Activated CD8-positive, alpha-beta memory T cell treated with anti-CD3 and anti-CD28 coated beads, Interleukin-2, amount 10 ng/mL, durations not matched to agents 7 days and 5 days (primary cell): ENCODE data around the gene NEDD4L. TPM values are rescaled to one million over a fixed set of nuclear protein-coding genes. Genes with fewer than 3 reads are reported as not detected.

Experiments used
- ATAC-seq: fragments of 150-1000 bp; cut with Tn5 transposase; one replicate; pipeline ENCODE4 v1.10.0; 2021; ENCODE audit warnings: moderate library complexity
- CTCF ChIA-PET: fragments of 350-600 bp; sonication (Branson Sonifier 250); formaldehyde crosslinking; loops from one replicate; lab custom pipeline; 2021; ENCODE audit warnings: antibody characterized with exemption; lab: Charles Lee
- DNase-seq: peaks from one replicate; pipeline ENCODE4 v3.0.0-alpha.2; 2020
- H3K27ac Mint-ChIP-seq: one replicate; pipeline ENCODE4 v1.8.0; 2021; ENCODE audit warnings: mild to moderate bottlenecking, mixed read lengths
- H3K27me3 Mint-ChIP-seq: one replicate; pipeline ENCODE4 v1.8.0; 2021; ENCODE audit warnings: mixed read lengths
- H3K36me3 Mint-ChIP-seq: one replicate; pipeline ENCODE4 v1.8.0; 2021; ENCODE audit warnings: mild to moderate bottlenecking, mixed read lengths
- H3K4me1 Mint-ChIP-seq: one replicate; pipeline ENCODE4 v1.8.0; 2021; ENCODE audit warnings: mixed read lengths
- H3K4me3 Mint-ChIP-seq: one replicate; pipeline ENCODE4 v1.8.0; 2021; ENCODE audit warnings: mild to moderate bottlenecking, moderate library complexity, mixed read lengths
- H3K9me3 Mint-ChIP-seq: one replicate; pipeline ENCODE4 v1.8.0; 2022; ENCODE audit warnings: low read depth, mixed read lengths
- total RNA-seq, 2 experiments: library from RNA; stranded (reverse); gene quantifications; one replicate each; pipeline ENCODE4 v1.2.3, GENCODE V29; 2021

NEDD4L gene
- total RNA-seq, 2 experiments from 2014 or later = 1.4 to 4.2 TPM

- ATAC-seq (no peak), DNase-seq (no peak)
- no peaks in the 10 kb centered on the region for H3K9me3 Mint-ChIP-seq
- no peak overlapping the region for H3K27ac Mint-ChIP-seq
- no peak overlapping the region for H3K4me3 Mint-ChIP-seq
- H3K4me1 Mint-ChIP-seq = no peaks in the 10 kb centered on the region
- H3K36me3 Mint-ChIP-seq = no peaks in the 10 kb centered on the region
- CTCF ChIA-PET = no interaction called here
- H3K27me3 Mint-ChIP-seq = peaks cover 35% of the 10 kb centered on the region
Measured at GRCh38 chr18:58359218-58359617, 315.2 kb downstream of the NEDD4L start.

GRCh38 chr18:58359620-58360019, 315.6 kb downstream of the NEDD4L start:
- no peaks in the 10 kb centered on the region for H3K36me3 Mint-ChIP-seq
- H3K9me3 Mint-ChIP-seq = no peaks in the 10 kb centered on the region
- no peak overlapping the region for H3K27ac Mint-ChIP-seq
- no peak for DNase-seq
- no peak overlapping the region for H3K4me3 Mint-ChIP-seq
- ATAC-seq = no peak
- H3K27me3 Mint-ChIP-seq = peaks cover 35% of the 10 kb centered on the region
- CTCF ChIA-PET = no interaction called here
- no peaks in the 10 kb centered on the region for H3K4me1 Mint-ChIP-seq

GRCh38 chr18:58360324-58360723, 316.3 kb downstream of the NEDD4L start:
- no peak for ATAC-seq
- Mint-ChIP-seq H3K4me1 (no peaks in the 10 kb centered on the region), H3K36me3 (no peaks in the 10 kb centered on the region), H3K27ac (no peak overlapping the region), H3K4me3 (no peak overlapping the region), H3K9me3 (no peaks in the 10 kb centered on the region), H3K27me3 (peaks cover 35% of the 10 kb centered on the region)
- no peak for DNase-seq
- CTCF ChIA-PET = no interaction called here

DNA sequence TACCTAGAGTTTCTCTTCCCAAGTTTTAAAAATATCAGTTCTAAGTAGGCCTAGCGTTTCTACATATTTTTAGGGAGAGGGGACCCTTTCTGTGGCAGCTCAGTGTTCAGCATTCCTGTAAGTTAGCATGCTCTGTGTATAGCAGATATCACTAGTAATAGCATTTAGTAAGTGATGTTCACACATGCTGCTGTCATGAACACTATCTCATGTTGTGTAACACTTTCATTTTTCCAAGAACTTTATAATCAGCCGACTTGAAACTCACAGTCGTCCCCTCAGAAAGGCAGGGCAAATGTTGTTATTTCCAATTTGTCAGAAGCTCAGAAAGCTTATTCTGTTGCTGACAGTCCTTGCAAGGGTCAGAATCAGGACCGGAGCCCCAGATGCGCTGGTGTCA, 317.2 kb downstream of the NEDD4L start:
- ATAC-seq = no peak
- Mint-ChIP-seq H3K27ac (no peak overlapping the region), H3K27me3 (peaks cover 35% of the 10 kb centered on the region), H3K4me3 (no peak overlapping the region), H3K36me3 (no peaks in the 10 kb centered on the region), H3K9me3 (no peaks in the 10 kb centered on the region), H3K4me1 (no peaks in the 10 kb centered on the region)
- no peak for DNase-seq
- CTCF ChIA-PET = no interaction called here

DNA sequence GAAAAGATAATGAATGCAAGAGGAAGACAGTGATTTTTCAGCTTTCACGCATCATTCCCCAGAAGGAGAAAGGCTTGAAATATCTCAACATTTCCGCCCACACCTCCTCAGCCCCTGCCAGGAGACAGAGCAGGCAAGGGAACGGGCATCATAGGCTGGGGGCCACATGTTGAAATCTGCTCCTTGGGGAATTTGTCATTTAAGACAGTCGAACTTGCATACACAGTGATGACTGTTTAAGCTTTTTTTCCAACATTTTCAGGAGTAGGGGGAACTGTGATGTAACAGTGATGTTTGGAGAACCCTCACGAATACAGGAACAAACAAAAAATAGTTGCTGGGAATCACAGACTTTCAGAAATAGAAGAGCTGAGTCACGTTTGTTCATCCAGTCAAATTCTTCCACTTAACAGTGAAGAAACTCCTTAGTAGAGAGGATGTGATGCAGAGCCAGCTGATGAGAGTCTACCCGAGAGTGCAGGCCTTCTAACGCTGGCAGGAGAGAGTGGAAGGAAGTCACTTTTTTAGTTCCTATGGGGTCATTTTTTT, 318.1 kb downstream of the NEDD4L start:
- no peaks in the 10 kb centered on the region for H3K9me3 Mint-ChIP-seq
- no peak overlapping the region for H3K4me3 Mint-ChIP-seq
- no peak for DNase-seq
- no peaks in the 10 kb centered on the region for H3K4me1 Mint-ChIP-seq
- no peak overlapping the region for H3K27ac Mint-ChIP-seq
- CTCF ChIA-PET = no interaction called here
- no peak for ATAC-seq
- H3K36me3 Mint-ChIP-seq = no peaks in the 10 kb centered on the region
- peaks cover 35% of the 10 kb centered on the region for H3K27me3 Mint-ChIP-seq

- CTCF ChIA-PET = no interaction called here
- ATAC-seq (no peak), DNase-seq (no peak)
- Mint-ChIP-seq H3K27me3 (peaks cover 29% of the 10 kb centered on the region), H3K9me3 (no peaks in the 10 kb centered on the region), H3K36me3 (no peaks in the 10 kb centered on the region), H3K27ac (no peak overlapping the region), H3K4me3 (no peak overlapping the region), H3K4me1 (no peaks in the 10 kb centered on the region)
Measured at GRCh38 chr18:58362829-58363271, 318.8 kb downstream of the NEDD4L start.

DNA sequence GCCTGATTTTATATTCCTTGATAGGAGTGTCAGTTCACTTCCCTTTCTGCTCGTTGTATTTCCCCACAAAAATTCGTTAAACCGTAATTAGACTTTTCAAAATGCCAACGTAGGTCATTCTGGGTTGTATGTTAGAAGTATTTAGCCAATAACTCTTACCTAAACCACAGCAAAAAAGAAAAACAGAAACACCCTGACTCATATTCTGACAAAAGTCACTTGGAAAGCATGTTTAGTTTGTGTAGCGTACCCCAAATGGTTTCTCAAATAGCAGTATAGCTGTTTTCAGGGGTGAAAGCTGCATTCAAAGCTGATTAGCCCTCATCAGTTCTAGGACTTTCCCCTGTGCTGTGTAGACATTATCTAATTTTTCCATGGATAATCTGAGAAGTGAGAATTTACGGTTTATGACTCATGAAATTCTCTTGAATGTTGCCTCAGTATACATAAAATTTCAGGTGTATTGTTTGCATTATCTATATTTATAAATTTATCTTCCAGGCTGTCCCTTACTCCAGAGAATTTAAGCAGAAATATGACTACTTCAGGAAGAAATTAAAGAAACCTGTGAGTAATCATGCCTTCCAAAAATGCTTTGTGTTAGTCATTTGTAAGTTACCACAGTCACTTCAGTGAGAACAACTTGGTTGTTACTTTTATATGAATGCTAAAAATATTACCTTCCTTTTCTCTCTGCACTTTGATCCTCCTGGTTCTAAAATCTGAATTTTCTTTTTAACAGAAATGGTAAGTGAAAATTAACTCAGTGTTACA, 319.9 kb downstream of the NEDD4L start:
- Mint-ChIP-seq H3K9me3 (no peaks in the 10 kb centered on the region), H3K4me3 (no peak overlapping the region), H3K4me1 (no peaks in the 10 kb centered on the region), H3K36me3 (no peaks in the 10 kb centered on the region), H3K27ac (no peak overlapping the region), H3K27me3 (peaks cover 29% of the 10 kb centered on the region)
- no peak for ATAC-seq
- no peak for DNase-seq
- CTCF ChIA-PET = no interaction called here

DNA sequence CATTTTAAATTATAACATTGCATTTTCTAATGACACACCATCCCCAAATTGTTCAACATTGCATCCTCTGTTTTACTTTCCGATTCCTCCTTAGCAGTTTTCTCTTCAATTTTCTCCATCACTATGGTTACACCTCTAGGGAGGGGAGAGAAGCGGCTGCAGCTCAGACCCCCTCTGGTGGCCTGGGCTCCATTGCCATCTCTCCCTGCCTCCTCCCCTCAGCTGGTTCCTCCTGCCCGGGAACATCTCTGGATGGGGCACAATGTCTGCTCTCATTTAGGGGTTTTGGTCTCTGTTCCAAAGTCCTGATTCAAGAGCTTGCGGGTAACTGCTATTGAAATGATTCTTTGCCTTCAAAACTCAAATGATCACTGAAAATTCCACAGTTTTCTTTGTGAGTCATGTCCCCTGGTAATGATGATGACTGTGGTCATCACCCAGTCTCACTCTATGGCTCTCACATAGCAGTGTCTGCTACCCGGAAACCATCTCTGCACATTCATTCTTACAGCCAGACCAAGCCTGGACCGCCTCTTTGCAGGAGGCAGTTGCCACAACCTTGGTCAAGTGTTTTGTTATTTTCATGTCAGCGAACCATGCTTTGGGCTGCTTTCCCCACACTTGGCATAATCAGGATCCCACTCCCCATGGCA, 321.0 kb downstream of the NEDD4L start:
- Mint-ChIP-seq H3K9me3 (no peaks in the 10 kb centered on the region), H3K4me3 (no peak overlapping the region), H3K27ac (no peak overlapping the region), H3K36me3 (no peaks in the 10 kb centered on the region), H3K27me3 (peaks cover 24% of the 10 kb centered on the region), H3K4me1 (no peaks in the 10 kb centered on the region)
- no peak for DNase-seq
- CTCF ChIA-PET = interaction anchor here (0.6 kb wide), 1 partner anchor 426 kb away, joined by 3 read pairs; no protein-coding TSS in a partner anchor
- no peak for ATAC-seq

- ATAC-seq (no peak), DNase-seq (no peak)
- Mint-ChIP-seq H3K36me3 (no peaks in the 10 kb centered on the region), H3K4me3 (no peak overlapping the region), H3K27me3 (peaks cover 7% of the 10 kb centered on the region), H3K4me1 (no peaks in the 10 kb centered on the region), H3K27ac (no peak overlapping the region), H3K9me3 (no peaks in the 10 kb centered on the region)
- CTCF ChIA-PET = no interaction called here
Measured at GRCh38 chr18:58367425-58368140, 323.6 kb downstream of the NEDD4L start.

- DNase-seq (no peak), ATAC-seq (no peak)
- Mint-ChIP-seq H3K36me3 (no peaks in the 10 kb centered on the region), H3K4me3 (no peak overlapping the region), H3K9me3 (no peaks in the 10 kb centered on the region), H3K27me3 (no peaks in the 10 kb centered on the region), H3K27ac (no peak overlapping the region), H3K4me1 (no peaks in the 10 kb centered on the region)
- CTCF ChIA-PET = no interaction called here
Measured at GRCh38 chr18:58369616-58370015, 325.6 kb downstream of the NEDD4L start.

- H3K27me3 Mint-ChIP-seq = no peaks in the 10 kb centered on the region
- no peak overlapping the region for H3K27ac Mint-ChIP-seq
- H3K4me1 Mint-ChIP-seq = no peaks in the 10 kb centered on the region
- CTCF ChIA-PET = no interaction called here
- no peak overlapping the region for H3K4me3 Mint-ChIP-seq
- H3K36me3 Mint-ChIP-seq = no peaks in the 10 kb centered on the region
- ATAC-seq (no peak), DNase-seq (no peak)
- no peaks in the 10 kb centered on the region for H3K9me3 Mint-ChIP-seq
Measured at GRCh38 chr18:58370038-58370580, 326.1 kb downstream of the NEDD4L start.

DNA sequence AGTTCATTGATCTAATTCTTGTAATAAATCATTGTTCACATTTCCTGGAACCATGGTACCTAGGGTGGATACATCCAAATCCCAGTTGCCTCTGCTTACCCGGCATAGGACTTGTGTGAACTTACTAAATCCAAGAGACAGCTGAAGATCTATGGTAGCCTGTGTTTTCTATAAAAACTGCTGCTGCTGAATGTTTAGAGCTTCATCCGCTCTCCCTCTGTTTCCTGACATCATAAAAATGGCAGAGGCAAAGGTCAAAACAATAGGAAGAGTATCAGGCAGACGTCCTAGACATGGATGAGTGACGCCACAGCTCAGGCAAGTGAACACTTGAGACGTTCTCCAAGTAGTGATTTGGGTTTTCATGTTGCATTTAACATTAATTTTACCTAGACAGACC, 326.6 kb downstream of the NEDD4L start:
- DNase-seq = no peak
- Mint-ChIP-seq H3K27ac (no peak overlapping the region), H3K36me3 (no peaks in the 10 kb centered on the region), H3K4me3 (no peak overlapping the region), H3K4me1 (no peaks in the 10 kb centered on the region), H3K9me3 (no peaks in the 10 kb centered on the region), H3K27me3 (no peaks in the 10 kb centered on the region)
- CTCF ChIA-PET = no interaction called here
- ATAC-seq = no peak

DNA sequence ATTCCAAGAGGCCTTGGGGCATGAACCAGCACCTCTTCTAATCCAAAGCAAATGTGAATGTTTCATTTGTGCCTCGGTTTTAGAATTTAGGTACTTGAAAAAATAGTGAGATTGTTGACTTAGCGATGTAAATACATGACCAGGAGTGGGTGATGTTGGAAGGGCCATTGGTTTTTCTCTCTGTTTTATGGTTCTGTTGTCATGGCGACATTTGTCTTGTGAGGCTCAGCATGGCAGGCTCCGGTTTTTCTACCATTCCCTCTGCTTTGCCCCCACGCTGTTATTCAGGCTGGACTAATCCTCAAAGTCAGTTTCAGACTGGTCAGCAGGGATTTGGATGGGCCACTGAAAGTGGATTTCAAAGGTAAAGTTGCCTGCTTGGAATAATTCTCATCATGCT, 329.5 kb downstream of the NEDD4L start:
- DNase-seq = no peak
- no peaks in the 10 kb centered on the region for H3K9me3 Mint-ChIP-seq
- ATAC-seq = no peak
- no peaks in the 10 kb centered on the region for H3K4me1 Mint-ChIP-seq
- H3K27me3 Mint-ChIP-seq = no peaks in the 10 kb centered on the region
- no peak overlapping the region for H3K27ac Mint-ChIP-seq
- H3K4me3 Mint-ChIP-seq = no peak overlapping the region
- CTCF ChIA-PET = interaction anchor here (1.7 kb wide), 1 partner anchor 11 kb away, joined by 4 read pairs; no protein-coding TSS in a partner anchor
- no peaks in the 10 kb centered on the region for H3K36me3 Mint-ChIP-seq
